K562 (cell line): ENCODE measurements around the gene RHOBTB3. TPM values are rescaled to one million over a fixed set of nuclear protein-coding genes. Genes with fewer than 3 reads are reported as not detected.

Source experiments
- ADNP ChIP-seq: fragments of 200-800 bp; sonication (Bioruptor generic); IDR thresholded peaks from 2 replicates; pipeline ENCODE4 v1.6.1; 2016; ENCODE audit warnings: missing genetic modification characterization, missing compliant biosample characterization
- ARHGAP35 ChIP-seq: fragments of 450-650 bp; IDR thresholded peaks from 2 replicates; pipeline ENCODE4 v1.6.1; 2018; ENCODE audit not compliant: partially characterized antibody
- ATF4 ChIP-seq: fragments of 450-650 bp; formaldehyde crosslinking; IDR thresholded peaks from 2 replicates; pipeline ENCODE4 v1.4.0; 2022; ENCODE audit warnings: mild to moderate bottlenecking, moderate library complexity
- CHAMP1 ChIP-seq: fragments of 450-650 bp; IDR thresholded peaks from 2 replicates; pipeline ENCODE4 v1.6.1; 2016; ENCODE audit warnings: mild to moderate bottlenecking
- CREB5 ChIP-seq: fragments of 250-450 bp; sonication (Bioruptor Pico); IDR thresholded peaks from 2 replicates; pipeline ENCODE4 v1.5.0; 2020; ENCODE audit warnings: mild to moderate bottlenecking
- CXXC5 ChIP-seq: fragments of 250-450 bp; sonication (Bioruptor Pico); IDR thresholded peaks from 2 replicates; pipeline ENCODE4 v1.8.0; 2022; ENCODE audit warnings: inconsistent platforms, mild to moderate bottlenecking, moderate library complexity
- NBN ChIP-seq: fragments of 450-650 bp; IDR thresholded peaks from 2 replicates; pipeline ENCODE4 v1.6.1; 2016; ENCODE audit warnings: low read depth, mild to moderate bottlenecking
- SREBF1 ChIP-seq: fragments of 150-350 bp; IDR thresholded peaks from 2 replicates; pipeline ENCODE4 v1.6.1; 2014; ENCODE audit warnings: antibody characterized with exemption, low read depth, low read length, borderline replicate concordance
- TEAD4 ChIP-seq, 2 experiments: sonication (generic) in 1 of 2; formaldehyde crosslinking in 1 of 2; IDR thresholded peaks; 2 replicates each; pipeline versions ENCODE4 v1.6.1 to v1.8.0; 2012 to 2022; ENCODE audit warnings: borderline replicate concordance in 1 of 2, inconsistent platforms in 1 of 2, low read length in 1 of 2, mild to moderate bottlenecking in 1 of 2, missing genetic modification reagents in 1 of 2
- ZBTB40 ChIP-seq, 2 experiments: fragments of 450-650 bp in 1 of 2; sonication (generic) in 1 of 2; formaldehyde crosslinking in 1 of 2; IDR thresholded peaks; 2 replicates each; pipeline versions ENCODE4 v1.7.1 to v1.9.0; 2016 to 2022; ENCODE audit warnings: inconsistent platforms in 1 of 2, mild to moderate bottlenecking in 1 of 2, missing genetic modification reagents in 1 of 2
- ZNF12 ChIP-seq: sonication (generic); formaldehyde crosslinking; IDR thresholded peaks from 2 replicates; pipeline ENCODE4 v1.4.0; 2020; ENCODE audit warnings: mild to moderate bottlenecking, missing genetic modification reagents
- ZNF263 ChIP-seq: sonication (generic); formaldehyde crosslinking; IDR thresholded peaks from 2 replicates; pipeline ENCODE4 v1.8.0; 2022; ENCODE audit warnings: mild to moderate bottlenecking, missing genetic modification reagents, borderline replicate concordance
- polyA plus RNA-seq, 8 experiments: library from polyadenylated mRNA; depleted of rRNA in 4 of 8; stranded (reverse) in 5 of 8; unstranded in 3 of 8; fragments of >200 nt; fragmentation: Nextera tagmentation in 2 of 8; fragmentation: Illumina TruSeq in 1 of 8; extraction: Ambion mirVana in 2 of 8; extraction: Trizol in 1 of 8; gene quantifications; 2 replicates each; pipeline versions ENCODE4 v1.2.1 to v1.2.3, GENCODE V29; 2011 to 2014; ENCODE audit warnings: inconsistent platforms in 1 of 8, missing spikeins in 1 of 8
- total RNA-seq, 7 experiments: library from RNA; depleted of rRNA in 6 of 7; stranded (reverse); fragments of >200 nt in 6 of 7; fragmentation: Illumina TruSeq in 2 of 7; extraction: Trizol in 2 of 7; gene quantifications; 2 replicates each; pipeline versions ENCODE4 v1.2.1 to v1.2.3, GENCODE V29; 2011 to 2021; ENCODE audit warnings: low replicate concordance in 1 of 7

Gene RHOBTB3
- total and polyA plus RNA-seq, 9 of the 15 experiments (the other 6 are each of a cell fraction or from before 2014, with no cell fraction given) = 39.7 to 143 (median 115) TPM

GRCh38 chr5:95712347-95712958, 18.7 kb upstream of the RHOBTB3 start (continued):
- TF ChIP-seq ZNF263 = no peak
- TF ChIP-seq TEAD4 (IDR thresholded peaks at IDR 0.05; ENCODE audit: low read length) = peak; percentile 99
- peak; percentile 83; the same call in 1 of the 2 replicates for TF ChIP-seq TEAD4 (CRISPR knock-in tag; IDR thresholded peaks at IDR 0.05; ENCODE audit: borderline replicate concordance)
- TF ChIP-seq ZNF12 (CRISPR knock-in tag) = no peak
- peak; percentile 73 for TF ChIP-seq CXXC5 (CRISPR knock-in tag)
- TF ChIP-seq ADNP (tag) = peak; percentile 51; the same call in 1 of the 2 replicates
- no peak for TF ChIP-seq SREBF1
- peak; percentile 91 for TF ChIP-seq ATF4 (CRISPR knock-in tag)
- TF ChIP-seq CHAMP1 = peak; percentile 89
- peak; percentile 19; the same call in 1 of the 2 replicates for TF ChIP-seq ZBTB40 (IDR thresholded peaks at IDR 0.05)
- no peak for TF ChIP-seq ZBTB40 (CRISPR knock-in tag; IDR thresholded peaks at IDR 0.05)
- TF ChIP-seq CREB5 (CRISPR knock-in tag) = peak; percentile 48; the same call in 1 of the 2 replicates
- peak; percentile 93 for TF ChIP-seq NBN
- no peak for TF ChIP-seq ARHGAP35
